ENCODE measurements around the gene CBX4.

CBX4 gene

DNA sequence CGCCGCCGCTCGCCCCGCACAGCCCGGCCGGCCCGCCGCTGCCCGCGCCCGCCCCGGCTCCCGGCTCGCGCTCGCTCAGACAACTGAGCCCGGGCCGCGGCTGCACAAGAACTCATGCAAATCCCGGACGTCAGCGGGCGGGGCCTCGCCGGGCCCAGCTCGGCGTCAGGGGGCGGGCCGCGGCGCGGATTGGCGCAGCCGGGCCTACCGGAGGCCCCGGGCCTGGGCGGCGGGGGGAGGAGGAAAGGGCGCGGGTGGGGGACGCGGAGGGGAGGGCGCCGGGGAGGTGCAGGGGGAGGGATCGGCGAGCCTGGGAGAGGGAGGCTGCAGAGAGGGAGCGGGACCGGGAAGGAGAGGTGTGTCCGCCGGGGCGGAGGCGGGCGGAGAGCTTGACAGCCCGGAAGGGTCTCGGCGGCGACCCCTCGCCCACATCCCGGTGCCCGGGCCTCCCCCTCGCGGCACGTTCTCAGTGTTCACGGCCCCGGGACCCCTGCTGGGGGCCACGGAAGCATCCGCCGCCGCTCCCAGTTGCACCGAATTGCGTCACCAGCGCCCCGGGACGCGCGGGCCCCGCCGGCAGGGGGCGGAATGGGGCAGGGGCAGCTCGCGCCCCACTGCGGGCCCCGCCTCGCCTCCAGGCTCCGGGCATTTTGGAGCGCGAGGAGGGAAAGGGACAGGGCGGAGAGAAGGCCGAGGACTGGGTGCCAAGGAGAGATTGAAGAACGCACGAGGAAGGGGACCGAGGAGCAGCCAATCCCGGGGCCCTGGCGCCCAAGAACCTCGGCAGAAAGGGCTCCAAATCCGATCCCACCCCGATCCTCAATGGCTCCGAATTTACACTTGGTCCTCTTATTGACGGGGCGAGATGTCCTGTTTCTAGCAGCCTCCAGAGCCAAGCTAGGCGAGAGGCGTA is at the start of gene CBX4:
CBX4 (minus strand) TSS at position 85 of the 913 bp plus-strand sequence. CDS start 189 bp downstream, outside the sequence.
- TF ChIP-seq ZFP30 (CRISPR knock-in tag; IDR thresholded peaks at IDR 0.05), result no peak
- TF ChIP-seq ZNF565 (CRISPR knock-in tag; conservative IDR thresholded peaks at IDR 0.05; ENCODE audit: low read depth), result no peak
- TF ChIP-seq PPARA (CRISPR knock-in tag; IDR thresholded peaks at IDR 0.05; ENCODE audit: borderline replicate concordance), result no peak
- TF ChIP-seq ISL1 (CRISPR knock-in tag; IDR thresholded peaks at IDR 0.05), result no peak
- 0 out of 2 replicates have a peak, but pooled peaks have one; percentile 25 for TF ChIP-seq ESRRG (CRISPR knock-in tag; IDR thresholded peaks at IDR 0.05)
- peak; percentile 75; the same call in 1 of the 2 replicates for TF ChIP-seq CSDC2 (CRISPR knock-in tag; IDR thresholded peaks at IDR 0.05)
- no peak for TF ChIP-seq ZNF8 (CRISPR knock-in tag; IDR thresholded peaks at IDR 0.05)
- TF ChIP-seq ZFP3 (CRISPR knock-in tag; IDR thresholded peaks at IDR 0.05), result peak; percentile 69
- TF ChIP-seq ZNF70 (CRISPR knock-in tag; IDR thresholded peaks at IDR 0.05), result no peak
- no peak for TF ChIP-seq TCF4 (CRISPR knock-in tag; IDR thresholded peaks at IDR 0.05; ENCODE audit: borderline replicate concordance)
- TF ChIP-seq SNAI2 (CRISPR knock-in tag; IDR thresholded peaks at IDR 0.05), result no peak
- ATAC-seq, result peak; percentile 68

DNA sequence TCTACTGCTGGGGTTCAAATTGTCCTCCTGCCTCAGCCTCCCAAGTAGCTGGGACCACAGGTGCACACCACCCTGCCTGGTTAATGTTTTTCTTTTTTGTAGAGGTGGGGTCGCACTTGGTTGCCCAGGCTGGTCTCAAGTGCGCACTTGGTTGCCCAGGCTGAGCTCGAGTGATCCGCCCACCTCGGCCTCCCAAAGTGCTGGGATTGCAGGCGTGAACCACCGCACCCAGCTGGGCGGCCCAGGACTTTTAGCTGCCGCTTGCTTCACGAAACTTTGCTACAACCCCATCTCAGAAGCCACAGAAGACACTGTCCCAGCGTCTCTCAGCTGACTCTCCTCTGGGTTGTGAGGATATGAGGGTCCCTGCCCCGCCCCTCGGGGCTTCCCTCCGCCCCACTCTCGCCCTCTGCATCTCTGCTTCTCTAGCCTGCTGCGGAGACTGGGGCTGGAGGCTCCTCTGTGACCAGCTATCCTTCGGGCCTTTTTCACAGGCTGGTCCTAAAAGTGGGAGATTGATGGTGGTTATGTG is 48.8 kb upstream of the CBX4 start:
- TF ChIP-seq ZNF8 (CRISPR knock-in tag; IDR thresholded peaks at IDR 0.05) (no peak), ZNF565 (CRISPR knock-in tag; conservative IDR thresholded peaks at IDR 0.05; ENCODE audit: low read depth) (no peak), ISL1 (CRISPR knock-in tag; IDR thresholded peaks at IDR 0.05) (no peak), ESRRG (CRISPR knock-in tag; IDR thresholded peaks at IDR 0.05) (no peak), TCF4 (CRISPR knock-in tag; IDR thresholded peaks at IDR 0.05; ENCODE audit: borderline replicate concordance) (no peak), BACH2 (CRISPR knock-in tag; IDR thresholded peaks at IDR 0.05; ENCODE audit: borderline replicate concordance) (no peak), RARB (CRISPR knock-in tag; IDR thresholded peaks at IDR 0.05) (no peak), OSR1 (CRISPR knock-in tag; IDR thresholded peaks at IDR 0.05) (no peak), ZNF70 (CRISPR knock-in tag; IDR thresholded peaks at IDR 0.05) (no peak), ZFP30 (CRISPR knock-in tag; IDR thresholded peaks at IDR 0.05) (no peak), CSDC2 (CRISPR knock-in tag; IDR thresholded peaks at IDR 0.05) (no peak), ARNTL (CRISPR knock-in tag; IDR thresholded peaks at IDR 0.05; ENCODE audit: borderline replicate concordance, low read depth) (no peak)
- TF ChIP-seq, protein P1, sequence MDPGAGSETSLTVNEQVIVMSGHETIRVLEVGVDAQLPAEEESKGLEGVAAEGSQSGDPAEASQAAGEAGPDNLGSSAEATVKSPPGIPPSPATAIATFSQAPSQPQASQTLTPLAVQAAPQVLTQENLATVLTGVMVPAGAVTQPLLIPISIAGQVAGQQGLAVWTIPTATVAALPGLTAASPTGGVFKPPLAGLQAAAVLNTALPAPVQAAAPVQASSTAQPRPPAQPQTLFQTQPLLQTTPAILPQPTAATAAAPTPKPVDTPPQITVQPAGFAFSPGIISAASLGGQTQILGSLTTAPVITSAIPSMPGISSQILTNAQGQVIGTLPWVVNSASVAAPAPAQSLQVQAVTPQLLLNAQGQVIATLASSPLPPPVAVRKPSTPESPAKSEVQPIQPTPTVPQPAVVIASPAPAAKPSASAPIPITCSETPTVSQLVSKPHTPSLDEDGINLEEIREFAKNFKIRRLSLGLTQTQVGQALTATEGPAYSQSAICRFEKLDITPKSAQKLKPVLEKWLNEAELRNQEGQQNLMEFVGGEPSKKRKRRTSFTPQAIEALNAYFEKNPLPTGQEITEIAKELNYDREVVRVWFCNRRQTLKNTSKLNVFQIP (CRISPR knock-in tag; IDR thresholded peaks at IDR 0.05; ENCODE audit: borderline replicate concordance, low read depth), result no peak
- TF ChIP-seq, protein P2, sequence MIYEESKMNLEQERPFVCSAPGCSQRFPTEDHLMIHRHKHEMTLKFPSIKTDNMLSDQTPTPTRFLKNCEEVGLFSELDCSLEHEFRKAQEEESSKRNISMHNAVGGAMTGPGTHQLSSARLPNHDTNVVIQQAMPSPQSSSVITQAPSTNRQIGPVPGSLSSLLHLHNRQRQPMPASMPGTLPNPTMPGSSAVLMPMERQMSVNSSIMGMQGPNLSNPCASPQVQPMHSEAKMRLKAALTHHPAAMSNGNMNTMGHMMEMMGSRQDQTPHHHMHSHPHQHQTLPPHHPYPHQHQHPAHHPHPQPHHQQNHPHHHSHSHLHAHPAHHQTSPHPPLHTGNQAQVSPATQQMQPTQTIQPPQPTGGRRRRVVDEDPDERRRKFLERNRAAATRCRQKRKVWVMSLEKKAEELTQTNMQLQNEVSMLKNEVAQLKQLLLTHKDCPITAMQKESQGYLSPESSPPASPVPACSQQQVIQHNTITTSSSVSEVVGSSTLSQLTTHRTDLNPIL (CRISPR knock-in tag; IDR thresholded peaks at IDR 0.05; ENCODE audit: low read depth), result no peak
- TF ChIP-seq, protein P3, sequence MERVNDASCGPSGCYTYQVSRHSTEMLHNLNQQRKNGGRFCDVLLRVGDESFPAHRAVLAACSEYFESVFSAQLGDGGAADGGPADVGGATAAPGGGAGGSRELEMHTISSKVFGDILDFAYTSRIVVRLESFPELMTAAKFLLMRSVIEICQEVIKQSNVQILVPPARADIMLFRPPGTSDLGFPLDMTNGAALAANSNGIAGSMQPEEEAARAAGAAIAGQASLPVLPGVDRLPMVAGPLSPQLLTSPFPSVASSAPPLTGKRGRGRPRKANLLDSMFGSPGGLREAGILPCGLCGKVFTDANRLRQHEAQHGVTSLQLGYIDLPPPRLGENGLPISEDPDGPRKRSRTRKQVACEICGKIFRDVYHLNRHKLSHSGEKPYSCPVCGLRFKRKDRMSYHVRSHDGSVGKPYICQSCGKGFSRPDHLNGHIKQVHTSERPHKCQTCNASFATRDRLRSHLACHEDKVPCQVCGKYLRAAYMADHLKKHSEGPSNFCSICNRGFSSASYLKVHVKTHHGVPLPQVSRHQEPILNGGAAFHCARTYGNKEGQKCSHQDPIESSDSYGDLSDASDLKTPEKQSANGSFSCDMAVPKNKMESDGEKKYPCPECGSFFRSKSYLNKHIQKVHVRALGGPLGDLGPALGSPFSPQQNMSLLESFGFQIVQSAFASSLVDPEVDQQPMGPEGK (CRISPR knock-in tag; IDR thresholded peaks at IDR 0.05; ENCODE audit: borderline replicate concordance), result no peak
- no peak for ATAC-seq

DNA sequence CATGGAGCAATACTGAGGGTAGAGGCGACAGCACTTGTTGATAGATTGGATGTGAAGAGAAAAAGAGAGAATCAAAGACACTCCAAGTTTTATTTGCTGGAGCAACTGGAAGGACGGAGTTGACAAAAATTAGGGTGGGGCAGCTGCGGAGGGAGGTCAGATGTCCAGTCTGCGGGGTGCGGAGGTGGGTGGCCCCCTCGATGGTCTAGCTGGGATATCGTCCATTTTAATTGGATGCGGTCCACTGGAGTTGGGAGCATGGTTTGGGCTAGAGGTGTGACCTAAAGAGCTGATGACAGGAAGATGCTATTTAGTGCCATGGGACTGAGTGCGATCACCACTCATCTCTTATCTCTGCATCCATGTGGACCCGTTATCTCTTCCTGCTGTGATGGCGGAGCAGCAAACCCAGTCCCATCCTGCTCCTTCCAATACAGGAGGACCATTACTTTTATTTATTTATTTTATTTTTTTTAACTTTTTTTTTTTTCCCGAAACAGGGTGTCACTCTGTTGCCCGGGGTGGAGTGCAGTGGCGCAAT is 48.3 kb upstream of the CBX4 start:
- no peak for TF ChIP-seq TCF4 (CRISPR knock-in tag; IDR thresholded peaks at IDR 0.05; ENCODE audit: borderline replicate concordance)
- TF ChIP-seq, protein P4, sequence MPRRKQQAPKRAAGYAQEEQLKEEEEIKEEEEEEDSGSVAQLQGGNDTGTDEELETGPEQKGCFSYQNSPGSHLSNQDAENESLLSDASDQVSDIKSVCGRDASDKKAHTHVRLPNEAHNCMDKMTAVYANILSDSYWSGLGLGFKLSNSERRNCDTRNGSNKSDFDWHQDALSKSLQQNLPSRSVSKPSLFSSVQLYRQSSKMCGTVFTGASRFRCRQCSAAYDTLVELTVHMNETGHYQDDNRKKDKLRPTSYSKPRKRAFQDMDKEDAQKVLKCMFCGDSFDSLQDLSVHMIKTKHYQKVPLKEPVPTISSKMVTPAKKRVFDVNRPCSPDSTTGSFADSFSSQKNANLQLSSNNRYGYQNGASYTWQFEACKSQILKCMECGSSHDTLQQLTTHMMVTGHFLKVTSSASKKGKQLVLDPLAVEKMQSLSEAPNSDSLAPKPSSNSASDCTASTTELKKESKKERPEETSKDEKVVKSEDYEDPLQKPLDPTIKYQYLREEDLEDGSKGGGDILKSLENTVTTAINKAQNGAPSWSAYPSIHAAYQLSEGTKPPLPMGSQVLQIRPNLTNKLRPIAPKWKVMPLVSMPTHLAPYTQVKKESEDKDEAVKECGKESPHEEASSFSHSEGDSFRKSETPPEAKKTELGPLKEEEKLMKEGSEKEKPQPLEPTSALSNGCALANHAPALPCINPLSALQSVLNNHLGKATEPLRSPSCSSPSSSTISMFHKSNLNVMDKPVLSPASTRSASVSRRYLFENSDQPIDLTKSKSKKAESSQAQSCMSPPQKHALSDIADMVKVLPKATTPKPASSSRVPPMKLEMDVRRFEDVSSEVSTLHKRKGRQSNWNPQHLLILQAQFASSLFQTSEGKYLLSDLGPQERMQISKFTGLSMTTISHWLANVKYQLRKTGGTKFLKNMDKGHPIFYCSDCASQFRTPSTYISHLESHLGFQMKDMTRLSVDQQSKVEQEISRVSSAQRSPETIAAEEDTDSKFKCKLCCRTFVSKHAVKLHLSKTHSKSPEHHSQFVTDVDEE (CRISPR knock-in tag; IDR thresholded peaks at IDR 0.05), result no peak
- TF ChIP-seq PPARA (CRISPR knock-in tag; IDR thresholded peaks at IDR 0.05; ENCODE audit: borderline replicate concordance), result no peak
- no peak for TF ChIP-seq ZNF565 (CRISPR knock-in tag; conservative IDR thresholded peaks at IDR 0.05; ENCODE audit: low read depth)
- no peak for TF ChIP-seq CSDC2 (CRISPR knock-in tag; IDR thresholded peaks at IDR 0.05)
- no peak for TF ChIP-seq ESRRG (CRISPR knock-in tag; IDR thresholded peaks at IDR 0.05)
- no peak for TF ChIP-seq TOX (CRISPR knock-in tag; IDR thresholded peaks at IDR 0.05; ENCODE audit: borderline replicate concordance)
- no peak for TF ChIP-seq ZNF70 (CRISPR knock-in tag; IDR thresholded peaks at IDR 0.05)
- TF ChIP-seq, protein P5, sequence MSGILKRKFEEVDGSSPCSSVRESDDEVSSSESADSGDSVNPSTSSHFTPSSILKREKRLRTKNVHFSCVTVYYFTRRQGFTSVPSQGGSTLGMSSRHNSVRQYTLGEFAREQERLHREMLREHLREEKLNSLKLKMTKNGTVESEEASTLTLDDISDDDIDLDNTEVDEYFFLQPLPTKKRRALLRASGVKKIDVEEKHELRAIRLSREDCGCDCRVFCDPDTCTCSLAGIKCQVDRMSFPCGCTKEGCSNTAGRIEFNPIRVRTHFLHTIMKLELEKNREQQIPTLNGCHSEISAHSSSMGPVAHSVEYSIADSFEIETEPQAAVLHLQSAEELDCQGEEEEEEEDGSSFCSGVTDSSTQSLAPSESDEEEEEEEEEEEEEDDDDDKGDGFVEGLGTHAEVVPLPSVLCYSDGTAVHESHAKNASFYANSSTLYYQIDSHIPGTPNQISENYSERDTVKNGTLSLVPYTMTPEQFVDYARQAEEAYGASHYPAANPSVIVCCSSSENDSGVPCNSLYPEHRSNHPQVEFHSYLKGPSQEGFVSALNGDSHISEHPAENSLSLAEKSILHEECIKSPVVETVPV (CRISPR knock-in tag; IDR thresholded peaks at IDR 0.05), result no peak
- ATAC-seq, result no peak

Measured in SK-N-SH treated with all-trans-retinoic acid at 6 μM for 48 hours (cell line).